Middle frontal gyrus (tissue), 1 donor: ENCODE results near the gene ITPRID2.

Source experiments
- DNase-seq: peaks from one replicate; pipeline ENCODE4 v3.0.0-alpha.2; 2015; ENCODE audit warnings: low spot score; ENCODE audit errors: extremely low spot score

The ITPRID2 gene

DNA sequence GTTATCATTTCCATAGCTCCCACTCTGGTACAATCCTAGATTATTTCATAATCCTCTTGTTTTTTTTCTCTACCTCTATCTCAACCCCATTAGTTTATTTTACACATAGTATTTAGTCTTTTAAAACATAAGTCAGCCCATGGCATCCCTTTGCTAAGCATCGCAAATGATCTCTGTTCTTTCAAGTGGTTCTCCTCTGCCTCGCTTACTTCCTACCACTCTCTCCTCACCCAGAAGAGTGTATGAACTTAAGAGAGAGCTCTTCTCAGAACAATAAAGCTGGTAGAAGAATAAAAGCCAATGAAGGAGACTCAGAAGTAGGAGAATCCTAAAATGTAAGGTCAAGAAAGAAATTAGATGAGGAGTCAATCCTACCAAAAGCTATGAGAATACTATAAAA lies 12.2 kb upstream of the ITPRID2 start:
- no peak for DNase-seq

DNA sequence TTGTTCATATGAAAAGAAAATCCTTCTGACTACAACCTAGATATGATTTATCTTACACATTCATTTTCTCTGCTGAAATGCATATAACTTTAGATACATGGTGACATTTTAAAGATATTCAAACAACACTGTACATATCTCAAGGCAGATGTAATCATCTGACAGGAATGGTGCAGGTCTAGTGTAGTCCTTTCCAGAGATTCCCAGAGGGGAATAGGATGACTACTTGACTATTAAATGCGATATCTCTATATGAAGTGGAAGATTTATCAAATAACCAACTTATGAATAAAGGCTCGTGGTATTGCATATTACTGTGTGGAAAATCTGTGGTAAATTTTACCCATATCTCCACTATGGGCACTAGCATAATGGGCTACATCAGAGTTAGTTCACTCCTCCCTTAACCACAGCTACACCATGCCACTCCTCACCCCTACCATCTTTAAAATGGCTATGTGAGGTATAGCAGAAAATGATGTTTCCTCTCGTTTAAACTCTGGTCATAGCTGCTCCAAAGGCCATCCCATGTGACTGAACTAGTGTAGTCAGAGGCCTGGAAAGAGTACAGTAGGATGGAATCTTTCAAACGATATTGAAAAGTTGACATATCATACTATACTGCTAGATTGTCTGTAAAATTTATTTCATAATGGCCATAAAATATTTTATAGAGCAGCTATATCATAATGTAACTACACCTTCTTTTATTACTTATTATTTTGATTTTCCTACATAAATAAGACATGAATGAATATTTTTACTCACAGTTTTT lies 9.1 kb upstream of the ITPRID2 start:
- DNase-seq: no peak

DNA sequence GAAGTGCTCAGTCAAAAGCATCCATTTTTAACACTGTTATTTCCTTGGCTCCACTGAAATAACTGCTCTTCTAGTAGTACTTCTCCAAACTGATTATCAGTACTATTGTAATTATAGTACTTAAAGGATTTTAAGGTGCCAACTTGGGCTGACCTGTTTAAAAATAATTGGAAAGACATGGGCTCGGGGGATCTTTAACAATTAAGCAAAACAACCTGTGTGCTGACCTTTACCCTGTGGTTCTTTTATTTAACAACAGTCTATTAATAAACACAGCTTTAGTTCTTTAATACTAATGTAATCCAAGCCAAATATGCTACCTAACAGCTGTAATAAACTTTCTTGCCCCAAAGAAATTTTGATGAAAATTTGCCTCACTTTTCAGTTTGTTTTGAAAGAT lies 6.9 kb upstream of the ITPRID2 start:
- no peak for DNase-seq

DNA sequence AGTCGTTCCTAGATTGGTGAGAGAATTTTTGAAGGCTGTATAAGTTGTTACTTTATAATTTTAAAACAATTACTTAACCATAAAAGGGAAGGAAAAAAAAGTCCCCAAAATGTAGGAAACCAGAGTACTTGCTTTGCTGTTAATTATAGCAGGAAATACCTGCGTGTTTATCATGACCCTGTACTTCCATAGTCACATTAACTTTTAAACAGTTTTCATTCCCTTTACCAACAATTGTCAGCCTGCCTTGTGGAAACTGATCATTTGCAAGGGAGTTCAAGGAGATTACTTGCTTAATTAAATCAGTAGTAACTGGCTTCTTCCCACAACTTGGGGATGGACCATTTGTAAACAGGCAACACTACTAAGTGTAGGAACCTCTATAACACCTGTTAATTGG lies 6.4 kb upstream of the ITPRID2 start:
- DNase-seq: no peak

DNA sequence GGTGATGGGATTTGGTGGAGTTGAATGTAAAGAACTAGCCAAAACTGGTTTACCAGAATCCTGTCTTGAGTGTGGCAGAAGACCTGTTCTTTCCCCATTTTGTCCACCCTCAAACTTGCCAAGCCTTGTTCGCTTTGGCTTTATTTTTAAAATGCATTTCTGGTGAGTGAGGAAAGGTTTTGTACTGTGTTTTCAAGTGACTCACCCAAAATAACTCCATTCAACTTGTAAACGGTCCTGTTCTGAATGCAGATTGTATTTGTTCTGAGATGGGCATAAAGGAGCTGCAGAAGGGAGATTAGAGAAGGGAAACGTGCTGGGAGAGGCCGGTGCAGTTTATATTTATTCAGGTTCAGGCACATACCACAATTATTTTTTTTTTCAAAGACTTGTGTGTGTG lies 5.3 kb upstream of the ITPRID2 start:
- no peak for DNase-seq

DNA sequence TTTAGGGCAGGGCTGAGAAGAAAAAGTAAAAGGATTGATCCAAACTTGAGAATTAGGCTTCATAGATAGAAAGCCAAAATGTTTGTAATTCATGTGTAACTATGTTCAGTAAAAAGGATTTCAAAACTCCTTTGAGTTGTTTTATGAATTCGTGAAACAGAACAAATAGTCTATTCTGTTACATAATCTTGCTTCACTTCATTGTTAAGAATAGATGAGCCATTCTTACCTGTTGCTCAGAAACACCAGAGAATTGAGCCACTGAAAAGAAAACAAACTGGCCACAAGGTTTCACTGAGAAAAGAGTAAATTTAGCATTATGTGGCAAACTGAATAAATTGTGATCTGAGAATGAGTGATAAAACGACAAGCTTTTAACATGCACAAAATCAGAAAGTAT lies 4.5 kb upstream of the ITPRID2 start:
- no peak for DNase-seq

DNA sequence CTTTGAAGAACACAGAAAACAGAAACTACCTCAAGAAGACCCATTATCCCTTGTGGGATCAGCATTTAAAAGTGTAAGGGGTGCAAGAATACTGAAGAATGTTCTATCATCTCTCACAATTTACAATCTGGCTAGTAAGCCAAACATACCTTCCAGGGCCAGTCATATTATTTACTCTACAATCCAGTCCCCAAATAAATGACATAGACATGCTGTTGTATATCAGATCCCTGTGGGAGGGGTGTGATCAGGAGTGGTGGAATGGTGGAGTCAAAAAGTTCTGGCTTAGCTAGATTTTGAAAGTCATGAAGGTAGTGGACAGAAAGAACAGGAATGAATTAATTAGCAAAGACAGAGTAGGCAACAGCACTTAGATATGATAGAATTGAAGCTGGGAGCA lies 1.8 kb upstream of the ITPRID2 start:
- DNase-seq: no peak

DNA sequence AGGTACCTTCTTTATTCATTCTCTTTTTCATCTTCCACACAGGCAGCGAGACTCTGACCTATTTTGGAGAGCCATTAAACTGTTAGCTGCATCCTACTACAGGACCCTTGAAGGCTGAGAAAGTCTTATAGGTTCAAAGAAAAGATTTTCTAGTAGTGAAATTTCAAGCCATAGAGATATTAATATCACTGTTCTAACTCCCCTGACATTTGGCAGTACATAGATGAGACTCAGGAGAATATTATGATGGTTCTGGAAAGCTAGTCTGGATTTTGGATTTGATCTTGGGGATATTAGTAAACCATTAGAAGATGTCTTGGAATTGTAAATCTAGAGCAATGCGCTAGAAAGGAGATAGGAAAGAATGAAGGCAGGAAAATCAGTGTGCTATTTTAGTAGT lies 1.3 kb upstream of the ITPRID2 start:
- DNase-seq: no peak

DNA sequence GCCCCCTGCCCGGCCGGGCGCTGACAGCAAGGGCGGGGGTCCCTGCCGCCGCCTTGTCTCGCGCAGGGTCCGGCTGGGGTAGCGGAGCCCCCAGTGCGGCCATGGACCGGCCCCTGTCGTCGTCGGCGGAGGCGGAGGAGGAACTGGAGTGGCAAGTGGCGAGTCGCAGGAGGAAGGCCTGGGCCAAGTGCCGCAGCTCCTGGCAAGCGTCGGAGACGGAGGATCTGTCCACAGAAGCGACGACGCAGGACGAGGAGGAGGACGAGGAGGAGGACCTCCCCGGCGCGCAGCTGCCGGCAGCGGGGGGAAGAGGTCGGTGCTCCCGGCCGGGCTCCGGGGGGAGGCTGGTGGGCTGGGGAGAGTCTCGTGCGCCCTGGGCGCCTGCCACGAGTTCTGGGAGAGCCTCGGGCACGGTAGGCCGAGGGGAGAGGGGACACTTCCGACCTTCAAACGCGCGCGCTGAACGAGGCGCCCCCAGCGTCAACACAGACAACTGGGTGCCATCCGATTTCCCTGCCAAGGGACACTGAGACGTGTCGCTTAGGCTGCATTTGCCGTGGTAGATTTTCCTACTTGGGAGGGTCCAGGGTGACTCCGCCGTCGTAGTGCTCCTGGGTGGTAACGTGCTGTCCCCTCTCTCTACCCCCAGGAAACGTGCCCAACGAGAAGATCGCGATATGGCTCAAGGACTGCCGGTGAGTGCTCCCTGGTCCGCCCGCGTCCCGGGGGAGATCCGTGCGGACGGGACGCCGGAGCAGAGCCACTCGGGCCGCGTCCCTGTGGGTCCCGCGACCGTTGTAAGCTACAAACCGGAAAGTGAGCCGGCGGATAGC lies 652 bp downstream of the ITPRID2 start:
- DNase-seq: peak; percentile 26

DNA sequence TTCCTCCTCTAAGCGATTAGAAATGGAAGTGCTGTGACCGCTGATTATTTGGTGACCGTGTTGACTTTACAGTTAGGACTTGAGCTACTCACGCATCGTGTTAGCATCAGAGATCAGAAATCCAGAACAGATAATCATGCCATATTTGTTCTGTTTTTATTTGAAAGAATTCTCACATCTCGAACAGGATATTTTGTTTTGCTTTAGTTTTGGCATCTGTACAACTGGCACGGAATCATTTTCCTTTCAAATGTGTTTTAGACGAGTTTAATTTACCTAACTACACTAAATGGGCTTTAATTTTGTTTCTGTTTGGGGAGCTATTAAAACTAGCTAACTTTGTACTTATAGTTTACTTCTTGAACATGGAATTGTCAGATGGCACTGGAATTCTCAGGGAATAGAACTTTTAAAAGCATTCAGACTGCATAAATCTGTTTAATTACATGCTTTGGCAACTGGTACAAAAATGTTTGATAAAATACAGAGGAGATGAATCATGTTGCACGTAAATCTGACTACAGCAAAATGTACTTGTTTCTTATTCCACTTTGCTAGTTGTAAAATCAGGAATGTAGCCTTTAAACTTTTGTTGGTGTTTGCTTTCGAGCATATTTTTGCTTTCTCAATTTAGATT lies 1.4 kb downstream of the ITPRID2 start:
- DNase-seq: no peak

DNA sequence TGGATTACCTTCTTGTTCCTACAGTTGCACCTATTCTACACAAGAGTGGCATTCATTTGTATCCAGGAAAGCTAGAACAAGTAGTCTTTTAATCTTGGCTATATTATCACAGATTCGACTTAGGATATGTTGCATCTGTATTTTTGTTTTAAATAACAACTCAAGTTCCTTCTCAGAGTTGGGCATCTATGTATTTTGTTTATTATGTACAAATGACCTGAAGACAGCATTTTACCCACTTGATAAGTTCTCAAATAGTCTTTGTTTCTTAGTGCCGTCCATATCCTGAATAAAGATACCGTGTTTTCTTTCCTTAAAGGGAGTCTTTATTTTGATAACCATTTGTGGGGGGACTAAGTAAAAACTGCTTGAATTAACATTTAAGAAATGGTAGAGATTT lies 2.9 kb downstream of the ITPRID2 start:
- DNase-seq: no peak

DNA sequence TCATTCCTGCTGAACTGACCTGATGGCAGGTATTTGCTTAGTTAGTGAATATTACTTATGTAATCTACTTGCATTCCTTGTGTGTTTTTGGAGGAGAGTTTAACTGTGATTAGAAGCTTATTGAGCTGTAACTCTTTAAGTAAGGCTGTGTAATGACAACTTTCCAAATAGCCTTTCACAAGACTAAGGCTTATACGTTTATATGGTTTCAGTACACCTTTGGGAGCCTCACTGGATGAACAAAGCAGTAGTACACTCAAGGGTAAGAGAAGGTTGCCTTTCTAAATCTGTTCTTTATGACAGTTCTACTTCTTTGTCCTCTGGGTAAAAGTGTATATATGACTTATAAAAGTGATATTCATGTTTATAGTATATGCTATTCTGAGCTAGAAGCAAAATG lies 4.3 kb downstream of the ITPRID2 start:
- no peak for DNase-seq

DNA sequence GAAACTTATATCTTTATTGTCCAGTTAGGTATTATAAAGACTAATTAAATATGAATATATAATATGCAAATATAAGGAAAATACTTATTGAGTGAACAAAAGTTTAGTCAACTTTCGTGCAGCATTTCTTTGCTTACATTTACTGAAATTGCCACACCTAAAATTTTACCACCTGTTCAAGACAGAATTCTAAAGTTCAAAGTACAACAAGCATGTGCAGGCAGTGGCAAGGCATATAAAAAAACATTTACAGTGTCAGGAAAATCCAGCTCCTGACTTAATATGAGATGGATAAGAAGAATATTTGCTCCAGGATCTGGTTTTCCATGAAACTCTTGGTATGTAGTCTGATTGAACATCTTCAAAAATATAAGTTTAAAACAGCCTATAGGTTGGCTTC lies 4.8 kb downstream of the ITPRID2 start:
- DNase-seq: no peak

DNA sequence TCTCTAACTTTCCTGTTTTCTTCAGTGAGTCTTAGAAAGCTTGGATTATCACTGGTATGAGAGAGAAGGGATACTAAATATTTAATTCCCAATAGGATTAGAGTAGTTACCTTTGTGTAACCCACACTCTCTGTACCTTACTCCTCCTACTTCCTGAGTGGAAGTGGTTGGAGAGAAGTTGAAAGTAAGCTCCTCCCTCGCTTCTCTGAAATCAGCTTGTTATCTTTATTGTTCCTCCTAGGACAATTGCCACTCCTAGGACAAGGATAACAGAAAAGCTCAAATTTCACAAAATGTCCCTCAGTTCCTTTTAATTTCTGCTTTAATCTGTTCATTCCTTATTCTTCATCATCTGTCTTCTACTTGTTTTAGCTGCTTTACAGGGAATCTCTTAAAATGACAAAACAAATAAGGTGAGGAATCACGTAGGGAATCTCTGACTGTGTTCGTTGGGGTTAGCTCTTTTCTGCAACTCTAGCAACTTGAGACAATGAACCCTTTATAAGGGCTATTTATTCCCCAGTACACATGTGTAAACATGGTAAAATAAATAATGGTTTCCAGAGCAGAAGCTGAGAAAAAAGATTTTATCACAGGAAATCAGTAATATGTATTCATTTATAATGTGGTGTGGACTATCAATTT lies 8.6 kb downstream of the ITPRID2 start:
- DNase-seq: no peak

DNA sequence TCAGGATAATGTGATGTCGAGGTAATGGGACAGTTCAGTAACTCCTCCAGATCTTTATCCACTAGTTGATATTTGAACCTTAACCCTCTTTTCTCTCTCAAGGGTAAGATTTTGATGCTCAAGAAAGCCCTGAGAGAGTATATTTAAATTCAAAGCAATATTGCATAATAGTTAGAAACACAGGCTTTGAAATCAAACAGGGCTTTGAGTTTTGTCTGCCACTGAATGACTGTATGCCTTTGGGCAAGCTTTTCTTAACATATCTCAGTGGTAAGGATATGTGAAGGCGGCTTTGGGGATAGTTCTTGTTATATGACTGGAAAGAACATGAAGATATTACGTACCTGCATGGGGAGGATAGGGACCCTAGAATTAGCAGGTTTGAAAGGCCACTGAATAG lies 11.1 kb downstream of the ITPRID2 start:
- DNase-seq: no peak

DNA sequence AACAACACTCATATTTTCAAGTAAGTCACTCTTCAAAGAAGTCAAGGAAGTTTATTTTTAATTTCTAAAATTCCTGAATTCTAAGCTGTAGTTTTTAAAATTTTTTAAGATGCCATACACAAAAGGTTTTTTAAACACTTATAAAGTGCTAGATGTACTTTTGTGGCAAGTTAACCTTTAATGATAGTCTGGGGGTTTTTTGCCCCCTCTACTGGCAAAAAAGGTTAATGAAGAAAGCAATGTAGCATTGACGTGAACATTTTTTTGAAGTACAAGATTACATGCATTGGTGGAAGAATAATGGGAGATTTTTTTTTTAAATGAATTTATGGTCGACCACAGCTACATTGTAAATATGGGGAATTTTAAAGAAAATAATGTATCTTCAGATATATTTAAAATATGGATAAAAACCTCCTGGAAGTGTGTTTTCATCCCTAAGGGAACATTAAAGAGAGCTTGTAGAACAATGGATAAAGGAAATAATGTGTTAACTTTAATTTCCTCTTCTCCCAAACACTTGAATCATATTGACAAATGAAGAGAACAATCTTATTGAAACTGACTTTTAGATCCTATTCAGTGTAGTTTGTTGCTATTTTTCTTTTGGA lies 12.6 kb downstream of the ITPRID2 start:
- no peak for DNase-seq

DNA sequence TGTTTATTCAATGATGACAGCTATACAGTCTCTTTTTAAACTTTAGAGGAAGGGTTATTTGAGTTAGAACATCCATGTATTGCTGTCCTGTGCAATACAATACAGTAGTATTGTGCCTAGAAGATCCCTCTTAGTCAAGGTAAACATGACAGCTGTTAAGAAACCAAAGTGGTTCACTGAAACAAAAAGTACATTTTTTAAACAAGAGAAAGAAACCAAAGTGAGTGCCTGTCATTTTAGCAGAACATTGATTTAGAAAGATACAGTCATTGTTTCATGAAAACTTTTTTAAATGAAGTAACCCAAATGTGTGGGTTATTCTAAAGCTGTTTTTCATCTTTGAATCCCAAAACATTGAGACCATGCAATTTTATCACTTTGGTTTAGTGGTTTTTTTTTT lies 15.5 kb downstream of the ITPRID2 start:
- DNase-seq: no peak

DNA sequence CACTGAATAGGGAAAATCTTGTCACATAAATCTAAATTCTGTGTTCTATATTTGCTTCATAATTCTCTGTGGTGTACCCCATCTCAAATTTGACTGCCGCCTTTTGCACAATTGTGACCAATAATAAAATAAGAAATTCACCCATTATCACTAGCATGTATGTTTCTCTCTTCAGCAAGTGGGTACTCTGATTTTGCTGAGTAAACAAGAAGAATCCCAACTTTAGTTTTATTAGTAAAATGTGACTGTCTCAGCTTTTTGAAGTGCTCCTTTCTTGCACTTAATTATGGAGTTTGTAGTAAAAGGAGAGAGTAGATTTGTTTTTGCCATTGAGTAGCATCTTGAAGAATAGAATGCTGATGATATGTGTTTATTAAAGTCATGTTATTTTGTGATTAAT lies 16.1 kb downstream of the ITPRID2 start:
- DNase-seq: no peak

DNA sequence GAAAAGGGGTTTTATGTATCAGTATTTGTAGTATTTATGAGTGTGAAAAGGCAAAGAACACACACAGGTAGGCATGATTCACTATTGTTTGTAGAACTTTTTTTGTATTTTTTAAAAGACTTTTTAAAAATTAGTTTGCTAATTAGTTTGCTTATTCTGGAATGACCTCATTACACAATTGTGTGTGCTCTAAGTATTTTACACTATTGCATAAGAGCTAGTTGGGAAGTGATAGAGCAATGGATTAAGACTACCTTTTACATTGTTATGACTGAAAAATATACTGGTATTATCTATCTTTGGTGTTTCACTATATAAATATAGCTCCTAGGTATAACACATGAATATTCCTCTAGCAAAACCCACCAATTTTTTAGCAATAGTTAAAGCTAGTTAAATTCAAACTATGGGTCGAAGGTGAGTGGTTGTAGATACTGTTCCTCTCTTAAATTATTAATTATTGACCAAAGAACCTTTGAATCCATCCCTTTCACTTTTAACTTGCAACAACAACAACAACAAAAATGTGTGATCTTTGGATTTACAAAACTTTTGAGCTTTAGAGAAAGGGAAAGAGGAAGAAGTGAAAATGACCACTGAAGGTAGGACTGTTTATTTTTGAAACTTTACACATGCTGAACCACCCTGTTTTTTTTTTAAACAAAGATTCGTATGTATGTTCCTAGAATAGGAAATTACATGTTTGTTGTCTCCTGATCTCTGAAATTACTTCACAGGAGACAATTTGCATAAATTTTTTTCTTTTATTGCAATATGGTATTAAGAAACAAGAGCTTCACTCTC lies 18.7 kb downstream of the ITPRID2 start:
- DNase-seq: no peak

DNA sequence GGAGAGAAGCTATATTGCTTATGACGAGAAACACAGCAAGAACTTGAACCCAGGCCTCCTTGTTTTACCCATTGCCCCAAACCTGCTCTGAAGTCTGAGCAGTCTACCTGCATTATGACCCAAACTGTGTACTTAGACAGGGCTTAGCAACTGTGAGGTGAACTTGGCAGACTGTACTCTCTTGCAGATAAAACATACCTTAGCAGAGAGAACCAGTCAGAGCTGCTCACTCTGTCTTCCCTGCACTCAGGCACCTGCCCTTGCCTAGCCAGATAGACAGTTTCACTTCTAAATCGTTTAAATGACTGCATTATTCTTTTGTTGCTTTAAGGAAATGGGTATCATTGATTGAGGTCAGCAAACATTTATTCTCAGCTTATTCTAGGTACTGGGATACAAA lies 20.3 kb downstream of the ITPRID2 start:
- DNase-seq: no peak

DNA sequence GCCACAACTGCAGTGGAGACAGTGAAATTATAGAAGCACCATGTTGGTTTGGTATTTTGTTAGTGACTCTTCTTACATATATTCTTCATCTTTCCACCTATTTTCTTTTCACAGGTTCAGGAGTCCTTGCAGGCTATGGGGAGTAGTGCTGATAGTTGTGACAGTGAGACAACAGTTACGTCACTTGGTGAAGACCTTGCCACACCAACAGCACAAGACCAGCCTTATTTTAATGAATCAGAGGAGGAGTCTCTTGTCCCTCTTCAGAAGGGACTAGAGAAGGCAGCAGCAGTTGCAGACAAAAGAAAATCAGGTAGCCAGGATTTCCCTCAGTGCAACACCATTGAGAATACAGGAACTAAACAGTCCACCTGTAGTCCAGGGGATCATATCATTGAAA lies 23.6 kb downstream of the ITPRID2 start:
- DNase-seq: no peak
